GM18861 (cell line): ENCODE measurements around the gene UPF3A.
"Not testable (repeated sequence)": the region's sequence is repeated elsewhere in the genome, so short reads cannot be mapped to it uniquely, and the experiment has no call there.

Source experiments
- ATAC-seq: cut with Tn5 transposase; IDR thresholded peaks from one replicate; pipeline ENCODE4 v1.9.1; 2021; ENCODE audit not compliant: unreplicated experiment

UPF3A gene

GRCh38 chr13:114281351-114282040, at the start of gene UPF3A:
Gene UPF3A, plus strand, starts transcription at chr13:114281601. Its CDS starts 39 bp downstream, at chr13:114281640.
- ATAC-seq: peak; percentile 62

DNA sequence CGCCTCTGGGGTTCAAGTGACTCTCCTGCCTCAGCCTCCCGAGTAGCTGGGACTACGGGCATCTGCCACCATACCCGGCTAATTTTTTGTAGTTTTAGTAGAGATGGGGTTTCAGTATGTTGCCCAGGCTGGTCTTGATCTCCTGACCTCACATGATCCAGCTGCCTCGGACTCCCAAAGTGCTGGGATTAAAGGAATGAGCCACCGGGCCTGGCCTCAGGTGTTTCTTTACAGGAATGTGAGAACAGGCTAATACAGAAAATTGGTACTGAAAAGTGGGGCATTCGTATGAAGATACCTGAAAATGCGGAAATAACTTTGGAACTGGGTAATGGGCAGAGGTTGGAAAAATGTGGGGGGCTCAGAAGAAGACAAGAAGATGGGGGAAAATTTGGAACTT, 49.5 kb upstream of the UPF3A start:
- ATAC-seq: no peak

DNA sequence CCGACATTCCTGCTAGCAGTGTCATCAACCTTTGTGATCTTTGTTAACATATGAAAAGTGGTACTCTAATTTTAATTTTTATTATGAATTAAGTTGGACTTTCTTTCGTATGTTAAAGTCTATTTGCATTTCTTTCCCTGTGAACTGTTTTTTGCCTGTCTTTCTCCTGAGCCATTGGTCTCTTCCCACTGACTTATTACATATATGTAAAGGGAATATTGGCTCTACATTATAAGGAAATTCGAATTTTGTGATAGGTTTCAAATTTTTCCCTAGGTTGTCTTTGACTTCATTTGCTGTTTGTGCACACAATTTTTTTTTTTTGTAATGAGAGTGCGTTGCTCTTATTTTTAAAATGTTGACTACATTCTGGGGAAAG, 47.1 kb upstream of the UPF3A start:
- ATAC-seq: no peak

GRCh38 chr13:114234645-114235421, 46.6 kb upstream of the UPF3A start, which contains the start of gene CDC16:
Gene CDC16, plus strand, starts transcription at chr13:114234897. Its CDS starts 188 bp downstream, at chr13:114235085.
- peak; percentile 83 for ATAC-seq

DNA sequence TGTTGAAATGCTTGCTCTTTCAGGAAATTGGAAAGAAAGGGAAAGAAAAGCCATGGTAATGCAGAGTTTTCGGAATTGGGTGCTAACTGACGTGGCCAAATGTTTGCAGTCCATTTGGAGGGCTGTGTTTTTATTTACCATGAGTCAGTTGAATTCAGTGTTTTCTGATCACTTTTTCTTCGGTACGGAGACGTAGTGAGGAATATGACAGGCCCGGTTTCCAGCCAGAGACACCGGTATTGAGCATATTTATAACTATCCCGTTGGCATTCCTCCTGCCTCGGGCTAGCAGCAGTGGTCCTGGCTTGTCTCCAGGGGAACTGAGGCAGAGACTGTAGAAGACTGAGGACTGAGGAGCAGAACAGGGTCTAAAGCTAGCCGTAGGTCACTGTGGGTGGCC, 45.7 kb upstream of the UPF3A start:
- ATAC-seq: no peak

- ATAC-seq: no peak
These were observed 45.2 kb upstream of the UPF3A start for GRCh38 chr13:114236227-114236626.

DNA sequence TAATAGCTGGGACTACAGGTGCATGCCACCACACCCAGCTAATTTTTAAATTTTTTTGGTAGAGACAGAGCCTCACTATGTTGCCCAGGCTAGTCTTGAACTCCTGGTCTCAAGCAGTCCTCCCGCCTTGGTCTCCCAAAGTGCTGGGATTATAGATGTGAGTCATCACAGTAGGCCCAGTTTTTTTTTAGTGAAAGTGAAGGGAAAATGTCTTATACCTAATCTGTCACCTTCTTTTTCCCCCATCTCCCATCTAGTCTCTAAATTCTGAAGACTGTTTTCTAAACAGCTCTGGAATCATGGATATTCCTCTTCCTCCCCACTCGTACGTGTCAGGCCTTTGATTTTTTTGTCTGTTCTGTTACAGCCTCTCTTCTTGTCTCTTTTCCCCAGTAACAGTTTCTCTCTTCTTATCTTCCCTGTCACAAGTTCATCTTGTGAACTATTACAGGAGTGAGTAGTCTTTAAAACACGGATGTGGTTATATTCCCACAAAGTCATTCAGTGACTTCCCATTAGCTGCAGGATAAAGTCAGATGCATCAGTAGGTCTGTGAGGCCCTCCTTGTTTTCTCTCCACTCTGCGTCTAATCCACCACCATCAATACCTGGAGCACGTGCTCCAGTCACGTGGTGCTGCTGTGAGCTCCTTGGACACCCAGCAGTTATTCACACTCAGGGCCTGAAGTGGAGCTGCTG, 43.8 kb upstream of the UPF3A start:
- no peak for ATAC-seq

DNA sequence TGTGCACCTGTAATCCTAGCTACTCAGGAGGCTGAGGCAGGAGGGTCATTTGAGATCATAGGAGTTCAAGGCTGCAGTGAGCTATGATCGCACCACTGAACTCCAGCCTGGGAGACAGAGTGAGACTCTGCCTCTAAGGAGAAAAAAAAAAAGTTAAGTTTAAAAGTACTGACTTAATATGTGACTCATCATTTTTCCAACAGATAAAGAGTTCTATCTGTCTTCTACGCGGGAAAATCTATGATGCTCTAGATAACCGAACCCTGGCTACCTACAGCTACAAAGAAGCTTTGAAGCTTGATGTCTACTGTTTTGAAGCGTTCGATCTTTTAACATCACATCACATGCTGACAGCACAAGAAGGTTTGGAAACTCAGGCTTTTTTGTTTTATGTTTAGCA, 39.5 kb upstream of the UPF3A start:
- no peak for ATAC-seq

DNA sequence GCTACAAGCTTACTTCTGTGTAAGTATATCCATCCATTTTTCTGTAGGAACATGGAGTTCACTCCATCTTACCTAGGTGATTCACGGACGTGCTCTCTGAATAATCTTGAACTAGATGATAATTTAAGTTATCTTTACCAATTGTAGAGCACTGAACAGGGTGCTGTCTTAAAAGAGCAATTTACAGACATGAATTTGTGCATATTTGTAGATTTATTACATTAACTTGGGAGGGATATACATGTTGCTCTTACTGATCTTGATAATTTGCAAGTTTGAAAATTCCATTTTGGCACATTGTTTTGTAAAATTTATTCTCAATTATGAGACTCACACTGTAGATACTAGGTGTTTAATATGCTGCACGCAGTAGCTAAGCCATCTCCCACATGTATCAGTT, 37.4 kb upstream of the UPF3A start:
- ATAC-seq: no peak

DNA sequence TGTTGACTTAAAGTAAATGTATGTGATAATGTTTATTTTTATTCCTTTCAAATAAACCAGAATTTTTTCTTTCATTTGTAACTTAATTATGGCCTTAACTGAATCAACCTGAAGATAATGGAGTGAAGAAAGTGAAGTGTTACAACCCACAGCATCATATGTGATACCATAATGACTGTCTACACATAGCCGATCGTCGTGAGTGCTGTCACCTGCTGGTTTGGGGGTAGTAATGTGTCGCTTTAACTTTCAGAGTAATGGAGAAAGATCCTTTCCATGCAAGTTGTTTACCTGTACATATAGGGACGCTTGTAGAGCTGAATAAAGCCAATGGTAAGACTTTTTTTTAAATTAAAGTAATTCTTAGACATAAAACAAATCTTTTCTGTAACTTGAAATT, 36.8 kb upstream of the UPF3A start:
- no peak for ATAC-seq

GRCh38 chr13:114248011-114248410, 33.4 kb upstream of the UPF3A start:
- no peak for ATAC-seq

DNA sequence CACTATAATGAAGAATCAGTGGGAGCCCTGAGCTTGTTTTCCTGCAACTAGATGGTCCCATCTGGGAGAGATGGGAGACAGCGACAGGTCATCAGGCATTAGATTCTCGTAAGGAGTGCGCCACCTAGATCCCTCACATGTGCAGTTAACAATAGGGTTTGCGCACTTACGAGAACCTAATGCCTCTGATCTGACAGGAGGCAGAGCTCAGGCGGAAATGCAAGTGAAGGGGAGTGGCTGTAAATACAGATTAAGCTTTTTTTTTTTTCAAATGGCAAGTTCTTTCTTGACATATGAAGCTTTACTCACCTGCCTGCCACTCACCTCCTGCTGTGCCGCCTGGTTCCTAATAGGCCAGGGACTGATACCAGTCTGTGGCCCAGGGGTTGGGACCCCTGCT, 32.3 kb upstream of the UPF3A start:
- ATAC-seq: no peak

- ATAC-seq: not testable (repeated sequence)
These were observed 29.6 kb upstream of the UPF3A start for GRCh38 chr13:114251639-114252440.

- no peak for ATAC-seq
These were observed 24.9 kb upstream of the UPF3A start for GRCh38 chr13:114256547-114256946.

DNA sequence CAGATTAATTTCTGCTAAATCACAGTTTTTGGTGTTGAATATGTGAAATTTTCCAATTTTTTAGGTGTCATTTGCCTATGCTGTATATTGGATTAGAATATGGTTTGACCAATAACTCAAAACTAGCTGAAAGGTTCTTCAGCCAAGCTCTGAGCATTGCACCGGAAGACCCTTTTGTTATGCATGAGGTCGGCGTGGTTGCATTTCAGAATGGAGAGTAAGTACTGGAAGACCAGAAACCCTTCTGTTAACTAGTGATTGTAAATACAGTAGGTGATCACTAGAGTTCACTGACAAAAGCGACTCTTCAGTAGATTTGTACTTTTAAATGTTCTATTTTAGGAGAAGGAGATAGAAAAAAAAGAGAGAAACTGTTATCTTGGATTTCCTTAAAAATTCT, 24.4 kb upstream of the UPF3A start:
- no peak for ATAC-seq

GRCh38 chr13:114258589-114258988, 22.8 kb upstream of the UPF3A start:
- ATAC-seq: no peak

DNA sequence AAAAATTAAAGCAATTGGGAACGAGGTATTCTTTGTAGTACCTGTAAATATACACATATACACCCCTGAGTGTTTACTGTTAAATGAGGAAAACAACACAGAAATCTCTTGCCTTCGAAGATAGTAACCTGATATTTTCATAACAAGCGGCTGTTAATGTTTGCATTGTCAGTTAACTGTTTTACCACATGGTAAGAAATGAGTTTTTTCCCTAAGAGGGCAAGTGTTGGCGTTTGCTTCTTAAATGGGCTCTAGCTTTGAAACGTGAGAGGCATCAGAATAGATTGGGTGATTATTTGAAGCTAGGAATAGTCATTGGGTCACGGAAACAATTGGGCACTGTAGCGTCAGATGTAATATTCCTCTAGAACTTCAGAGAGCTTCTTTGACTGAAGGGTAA, 22.0 kb upstream of the UPF3A start:
- no peak for ATAC-seq

- ATAC-seq: no peak
These were observed 21.4 kb upstream of the UPF3A start for GRCh38 chr13:114259974-114260373.

- ATAC-seq: no peak
These were observed 20.6 kb upstream of the UPF3A start for GRCh38 chr13:114260814-114261213.

DNA sequence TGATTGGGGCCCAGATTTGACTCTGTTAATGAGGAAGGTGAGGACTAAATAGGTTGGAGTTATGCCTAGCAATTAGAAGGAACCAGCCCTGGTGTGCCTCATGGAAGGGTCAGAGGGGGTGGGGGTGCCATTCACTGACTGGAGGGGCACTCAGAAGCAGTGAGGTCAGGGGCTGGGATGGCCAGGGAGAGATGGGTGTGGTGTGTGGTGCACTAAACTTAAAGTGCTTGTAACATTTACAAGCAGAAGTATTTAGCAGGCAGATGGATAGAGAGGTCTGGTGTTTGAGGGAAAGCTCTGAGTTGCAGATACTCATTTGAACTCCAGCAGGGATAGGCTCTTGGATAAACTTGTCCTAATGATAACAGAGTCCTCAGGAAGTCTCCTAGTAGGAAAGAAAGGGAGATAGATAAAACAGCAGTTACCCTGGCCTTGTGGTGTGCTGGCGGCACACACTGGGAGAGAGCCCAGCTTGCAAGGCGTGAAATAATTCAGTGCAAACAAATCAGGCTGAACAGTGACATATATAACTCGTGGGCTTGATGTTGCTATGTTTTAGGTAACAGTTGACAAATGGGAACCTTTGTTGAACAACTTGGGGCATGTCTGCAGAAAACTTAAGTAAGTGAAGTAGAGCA, 20.0 kb upstream of the UPF3A start:
- ATAC-seq: no peak

DNA sequence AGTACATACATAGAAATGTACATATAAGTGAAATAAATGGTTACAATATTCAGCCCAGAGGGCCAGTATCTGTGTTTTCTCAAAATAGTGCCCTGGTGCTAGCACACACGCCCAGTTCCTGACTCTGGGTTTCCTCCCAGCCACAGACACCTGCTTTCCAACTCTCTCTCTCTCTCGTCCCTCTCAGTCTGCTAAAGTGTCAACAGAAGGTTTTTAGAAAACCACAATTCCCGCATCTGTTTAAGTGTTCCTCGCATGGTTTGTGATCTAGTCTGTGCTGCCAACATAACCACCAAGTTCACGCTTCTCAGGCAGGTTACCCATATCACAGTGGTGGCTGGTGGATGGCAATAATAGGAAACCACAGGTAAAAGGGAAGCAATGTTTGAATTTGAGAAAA, 17.8 kb upstream of the UPF3A start:
- ATAC-seq: no peak
